HepG2 (cell line): ENCODE measurements around the gene TBC1D4. TPM values are rescaled to one million over a fixed set of nuclear protein-coding genes. Genes with fewer than 3 reads are reported as not detected.

Experiments used
- ATAC-seq: fragments of 200-7000 bp; cut with Tn5 transposase; 3 replicates; pipeline ENCODE4 v1.9.1; 2020; ENCODE audit warnings: mild to moderate bottlenecking, moderate library complexity
- BruUV-seq: library from RNA; stranded (reverse); fragments of 400-500 nt; replicated peaks from 2 replicates; lab custom pipeline; 2021; lab: Mats Ljungman, UMichigan
- CTCF ChIA-PET: fragments of 300-600 bp; formaldehyde crosslinking; extraction: SDS; loops from one replicate; lab custom pipeline; 2021; ENCODE audit warnings: low total read pairs, inconsistent platforms, low intra/inter-chr PET ratio; lab: Yijun Ruan, JAX
- POLR2A ChIA-PET: fragments of 350-600 bp; sonication (Branson Sonifier 250); formaldehyde crosslinking; loops from one replicate; lab custom pipeline; 2020; ENCODE audit warnings: antibody characterized with exemption, inconsistent platforms; lab: Yijun Ruan, JAX
- DNase-seq: peaks from one replicate; pipeline ENCODE4 v3.0.0-alpha.2; 2015; ENCODE audit warnings: low spot score
- FAIRE-seq: peaks from 3 replicates; lab custom pipeline; 2011; peaks lifted over from hg19 to GRCh38; lab: Jason Lieb, UNC
- H2AFZ ChIP-seq: one replicate; pipeline ENCODE4 v1.6.1; 2011; ENCODE audit warnings: low read length, inconsistent platforms
- H3K27ac ChIP-seq: fragments of 300-600 bp; 3 replicates; pipeline ENCODE4 v1.8.0; 2011; ENCODE audit warnings: mixed run types, mild to moderate bottlenecking, mixed read lengths, low read length, inconsistent platforms; ENCODE audit not compliant: insufficient read depth; ENCODE audit errors: extremely low read length
- H3K27me3 ChIP-seq, 2 experiments: fragments of 200-600 bp in 1 of 2; 2 replicates in 1 of 2; 3 replicates in 1 of 2; pipeline versions ENCODE4 v1.6.0 to v1.8.0; 2011; ENCODE audit warnings: low read length in 2 of 2, mild to moderate bottlenecking in 2 of 2, moderate library complexity in 2 of 2, inconsistent platforms in 1 of 2; ENCODE audit not compliant: insufficient read depth in 2 of 2, control insufficient read depth in 1 of 2
- H3K36me3 ChIP-seq, 2 experiments: fragments of 200-600 bp in 1 of 2; replicated peaks in 1 of 2; 2 replicates in 1 of 2; 3 replicates in 1 of 2; pipeline versions ENCODE4 v1.5.1 to v1.8.0; 2011; ENCODE audit warnings: low read length in 2 of 2, inconsistent platforms in 1 of 2; ENCODE audit not compliant: insufficient read depth in 2 of 2, control insufficient read depth in 1 of 2
- H3K4me1 ChIP-seq: 2 replicates; pipeline ENCODE4 v1.5.1; 2012; ENCODE audit warnings: low read length, inconsistent platforms; ENCODE audit not compliant: insufficient read depth
- H3K4me2 ChIP-seq: 2 replicates; pipeline ENCODE4 v1.6.0; 2011; ENCODE audit warnings: low read depth, low read length, inconsistent platforms
- H3K4me3 ChIP-seq, 3 experiments: fragments of 200-600 bp in 1 of 3; sonication (generic), shearing (Covaris generic) in 1 of 3; replicated peaks in 1 of 3; 2 replicates each; pipeline ENCODE4 v1.5.1; 2011 to 2016; ENCODE audit warnings: low read length in 3 of 3, inconsistent platforms in 2 of 3, low read depth in 2 of 3, mild to moderate bottlenecking in 2 of 3, control low read depth in 1 of 3, mixed read lengths in 1 of 3; ENCODE audit not compliant: insufficient read depth in 1 of 3
- H3K79me2 ChIP-seq: one replicate; pipeline ENCODE4 v1.6.1; 2011; ENCODE audit warnings: low read length, inconsistent platforms; ENCODE audit not compliant: insufficient read depth
- H3K9ac ChIP-seq: 2 replicates; pipeline ENCODE4 v1.6.0; 2011; ENCODE audit warnings: mild to moderate bottlenecking, low read depth, low read length, inconsistent platforms; ENCODE audit not compliant: insufficient read depth
- H3K9me3 ChIP-seq: 2 replicates; pipeline ENCODE4 v1.5.1; 2012; ENCODE audit warnings: mild to moderate bottlenecking, low read length
- H4K20me1 ChIP-seq: 2 replicates; pipeline ENCODE4 v1.6.0; 2011; ENCODE audit warnings: inconsistent platforms, mild to moderate bottlenecking, low read length, moderate library complexity; ENCODE audit not compliant: insufficient read depth
- ESRRA ChIP-seq: sonication (generic); formaldehyde crosslinking; IDR thresholded peaks from 2 replicates; pipeline ENCODE4 v1.5.1; 2020; ENCODE audit warnings: mild to moderate bottlenecking, low read depth, missing genetic modification reagents
- RAD51 ChIP-seq: fragments of 450-650 bp; IDR thresholded peaks from 2 replicates; pipeline ENCODE4 v1.6.1; 2016; ENCODE audit warnings: borderline replicate concordance
- SAFB2 ChIP-seq: sonication (generic); formaldehyde crosslinking; IDR thresholded peaks from 2 replicates; pipeline ENCODE4 v1.5.1; 2020; ENCODE audit warnings: missing genetic modification reagents, low read depth, mild to moderate bottlenecking, borderline replicate concordance
- SOX13 ChIP-seq, 3 experiments: fragments of 450-650 bp in 1 of 3; sonication (generic) in 1 of 3; formaldehyde crosslinking in 1 of 3; IDR thresholded peaks in 2 of 3; conservative IDR thresholded peaks in 1 of 3; 2 replicates each; pipeline versions ENCODE4 v1.5.0 to v1.6.1; 2016 to 2020; ENCODE audit warnings: antibody characterized with exemption in 1 of 3, mild to moderate bottlenecking in 1 of 3, missing compliant biosample characterization in 1 of 3, missing genetic modification reagents in 1 of 3, moderate library complexity in 1 of 3
- ZNF12 ChIP-seq: sonication (generic); formaldehyde crosslinking; IDR thresholded peaks from 2 replicates; pipeline ENCODE4 v1.5.0; 2020; ENCODE audit warnings: missing genetic modification reagents
- ZNF557 ChIP-seq: sonication (generic); formaldehyde crosslinking; IDR thresholded peaks from 2 replicates; pipeline ENCODE4 v1.4.0; 2020; ENCODE audit warnings: missing genetic modification reagents
- WGBS: methylation state at CpG from one replicate; pipeline ENCODE4 v1.1.6; 2017; ENCODE audit warnings: low lambda C conversion rate; 5-methylcytosine and 5-hydroxymethylcytosine counted together
- in situ Hi-C: cut with HindIII; loops from 2 replicates; pipeline ENCODE4 v1.10.0; 2017; ENCODE audit warnings: low pct_unique_long_range_greater_than_20kb; ENCODE audit not compliant: extremely low pct_ligation_motif_present
- intact Hi-C: fragments of 100-400 bp; cut with micrococcal nuclease; formaldehyde crosslinking; loops from one replicate; pipeline ENCODE4 v1.10.0; 2022; ENCODE audit not compliant: unreplicated experiment
- polyA plus RNA-seq, 8 experiments: library from polyadenylated mRNA; depleted of rRNA in 3 of 8; stranded (reverse) in 7 of 8; unstranded in 1 of 8; fragments of >200 nt; fragmentation: Illumina TruSeq in 4 of 8; extraction: Trizol in 4 of 8; gene quantifications; 2 replicates each; pipeline versions ENCODE4 v1.2.1 to v1.2.3, GENCODE V29; 2011 to 2016; ENCODE audit warnings: low read depth in 4 of 8, missing spikeins in 1 of 8, mixed read lengths in 1 of 8; ENCODE audit not compliant: insufficient read depth in 1 of 8
- total RNA-seq, 5 experiments: library from RNA; depleted of rRNA; stranded (reverse); fragments of >200 nt; fragmentation: Illumina TruSeq; extraction: Trizol; gene quantifications; 2 replicates each; pipeline ENCODE4 v1.2.3, GENCODE V29; 2016; ENCODE audit warnings: low read depth in 1 of 5
- TF ChIP-seq, protein P1 (sequence below): IDR thresholded peaks from 2 replicates; pipeline ENCODE4 v1.6.1; 2016; ENCODE audit warnings: mild to moderate bottlenecking

TBC1D4 gene
- total and polyA plus RNA-seq, 2 of the 13 experiments (the other 11 are each of a cell fraction or from before 2014, with no cell fraction given), result 35.9 to 64.4 TPM

GRCh38 chr13:75505327-75505726 lies 23.4 kb upstream of the TBC1D4 start (continued):
- TF ChIP-seq, protein P1, sequence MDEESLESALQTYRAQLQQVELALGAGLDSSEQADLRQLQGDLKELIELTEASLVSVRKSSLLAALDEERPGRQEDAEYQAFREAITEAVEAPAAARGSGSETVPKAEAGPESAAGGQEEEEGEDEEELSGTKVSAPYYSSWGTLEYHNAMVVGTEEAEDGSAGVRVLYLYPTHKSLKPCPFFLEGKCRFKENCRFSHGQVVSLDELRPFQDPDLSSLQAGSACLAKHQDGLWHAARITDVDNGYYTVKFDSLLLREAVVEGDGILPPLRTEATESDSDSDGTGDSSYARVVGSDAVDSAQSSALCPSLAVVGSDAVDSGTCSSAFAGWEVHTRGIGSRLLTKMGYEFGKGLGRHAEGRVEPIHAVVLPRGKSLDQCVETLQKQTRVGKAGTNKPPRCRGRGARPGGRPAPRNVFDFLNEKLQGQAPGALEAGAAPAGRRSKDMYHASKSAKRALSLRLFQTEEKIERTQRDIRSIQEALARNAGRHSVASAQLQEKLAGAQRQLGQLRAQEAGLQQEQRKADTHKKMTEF (CRISPR knock-in tag), result no peak
- TF ChIP-seq ZNF557 (CRISPR knock-in tag), result no peak
- no peak for TF ChIP-seq SAFB2
- TF ChIP-seq SOX13 (IDR thresholded peaks at IDR 0.05), result no peak
- TF ChIP-seq SOX13 (CRISPR knock-in tag; conservative IDR thresholded peaks at IDR 0.05 in 1 of 2, IDR thresholded peaks at IDR 0.05 in 1 of 2), result no peak
- no peak for TF ChIP-seq RAD51

- no peaks in the 10 kb centered on the region for H3K36me3 ChIP-seq
- no peak overlapping the region for H3K9ac ChIP-seq
- POLR2A ChIA-PET, result interaction anchor here (1.4 kb wide), 1 partner anchor 14 kb away, joined by 3 read pairs; the partner anchor contains the start of gene TBC1D4
- H3K9me3 ChIP-seq, result no peaks in the 10 kb centered on the region
- H4K20me1 ChIP-seq, result no peaks in the 10 kb centered on the region
- no TSS peak for BruUV-seq
- ATAC-seq (no peak), FAIRE-seq (no peak)
- intact Hi-C loops, result no loop called here
- H3K4me2 ChIP-seq, result no peak overlapping the region
- no peak for TF ChIP-seq ESRRA (CRISPR knock-in tag)
- TF ChIP-seq ZNF12 (CRISPR knock-in tag), result 0 out of 2 replicates have a peak, but pooled peaks have one; percentile 37
- TF ChIP-seq, all 625 proteins: peak for 1
- Histone ChIP-seq H3K27me3 (no peaks in the 10 kb centered on the region), H3K4me1 (peaks cover 18% of the 10 kb centered on the region), H3K4me3 (no peak overlapping the region), H2AFZ (peak overlapping the region; percentile 76), H3K79me2 (no peaks in the 10 kb centered on the region), H3K27ac (no peak overlapping the region)
- DNase-seq, result no peak
- in situ Hi-C loops, result no loop called here
- CTCF ChIA-PET, result no interaction called here
- WGBS, result 34% methylated on average over 5 of the region's 5 CpGs
These were observed 14.0 kb upstream of the TBC1D4 start for GRCh38 chr13:75495938-75496337.
